HG02623 (cell line): Measurements from ENCODE around the gene SHD.

Experiments
- ATAC-seq: cut with Tn5 transposase; IDR thresholded peaks from one replicate; pipeline ENCODE4 v1.9.1; 2021; ENCODE audit warnings: moderate library complexity; ENCODE audit not compliant: unreplicated experiment

Gene SHD

GRCh38 chr19:4297901-4298809 lies 19.1 kb downstream of the SHD start:
- no peak for ATAC-seq

- no peak for ATAC-seq
These were observed 19.9 kb downstream of the SHD start for GRCh38 chr19:4298810-4299550.

DNA sequence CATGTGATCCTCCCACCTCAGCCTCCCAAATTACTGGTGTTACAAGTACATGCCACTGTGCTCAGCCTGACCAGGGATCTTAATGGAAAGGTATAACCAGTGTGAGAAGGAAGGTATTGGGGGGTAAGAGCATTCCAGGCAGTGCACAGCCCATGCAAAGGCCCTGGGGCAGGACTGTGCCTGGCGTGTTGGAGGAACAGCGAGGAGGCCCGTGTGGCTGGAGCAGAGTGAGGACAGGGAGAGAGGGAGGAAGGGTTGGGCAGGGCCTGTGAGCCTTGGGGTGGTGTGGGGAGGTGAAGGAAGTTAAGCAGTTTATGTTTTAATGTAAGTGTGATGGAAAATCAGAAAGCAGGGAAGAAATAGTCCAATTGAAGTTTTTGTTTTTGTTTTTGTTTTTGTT lies 21.5 kb downstream of the SHD start:
- ATAC-seq, result no peak

DNA sequence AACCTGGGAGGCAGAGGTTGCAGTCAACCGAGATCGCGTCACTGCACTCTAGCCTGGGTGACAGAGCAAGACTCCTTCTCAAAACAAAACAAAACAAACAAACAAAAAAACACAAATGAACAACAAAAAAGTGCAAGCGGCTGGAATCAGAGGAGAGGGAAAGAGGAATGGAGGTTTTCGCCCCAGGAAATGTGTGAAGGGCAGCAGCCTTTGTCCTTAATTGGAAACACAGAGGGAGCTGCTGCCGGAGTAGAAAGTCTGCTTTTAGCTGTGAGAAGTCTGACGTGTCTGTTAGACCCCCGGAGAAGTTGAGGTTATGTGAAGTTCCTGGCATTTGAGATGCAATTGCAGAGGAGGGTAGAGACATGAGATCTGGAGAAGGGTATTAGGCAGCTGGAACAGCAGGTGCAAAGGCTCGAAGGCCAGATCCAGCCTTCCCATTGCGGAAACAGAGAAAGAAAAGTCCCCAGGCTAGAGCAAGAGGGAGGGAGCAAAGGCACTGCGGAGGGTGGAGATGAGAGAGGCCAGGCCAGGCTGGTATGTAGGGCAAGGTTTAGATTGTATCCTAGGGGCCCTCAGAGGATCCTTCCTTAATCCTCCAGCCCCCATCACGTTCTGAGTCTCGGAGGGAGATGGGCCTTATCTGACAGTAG lies 22.6 kb downstream of the SHD start:
- ATAC-seq, result no peak

GRCh38 chr19:4302243-4302640 lies 23.2 kb downstream of the SHD start, which contains the start of gene TMIGD2:
Gene TMIGD2 (minus strand): TSS chr19:4302389. CDS start chr19:4302385, 4 bp downstream.
- no peak for ATAC-seq

GRCh38 chr19:4303819-4304537 lies 24.9 kb downstream of the SHD start:
- no peak for ATAC-seq

- no peak for ATAC-seq
These were observed 25.6 kb downstream of the SHD start, which contains the start of gene FSD1 for GRCh38 chr19:4304538-4305256. Gene FSD1 (plus strand): TSS chr19:4304598. CDS start chr19:4304747, 149 bp downstream.

GRCh38 chr19:4305257-4305612 lies 26.2 kb downstream of the SHD start:
- no peak for ATAC-seq

DNA sequence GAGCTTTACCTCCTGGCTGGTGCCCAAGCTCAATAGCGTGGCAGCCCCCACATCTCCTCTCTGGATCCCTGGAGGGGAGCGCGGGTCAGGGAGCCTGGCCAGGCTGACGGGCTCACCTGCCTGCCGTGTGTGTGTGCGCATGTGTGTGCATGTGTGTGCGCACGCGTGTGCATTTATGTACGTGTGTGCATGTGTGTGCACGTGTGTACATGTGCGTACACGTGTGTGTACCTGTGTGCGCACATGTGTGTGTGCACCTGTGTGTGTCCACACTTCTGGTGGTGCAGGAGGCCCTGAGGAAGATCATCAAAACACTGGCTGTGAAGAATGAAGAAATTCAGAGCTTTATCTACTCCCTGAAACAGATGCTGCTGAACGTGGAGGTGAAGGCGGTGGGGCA lies 26.6 kb downstream of the SHD start:
- ATAC-seq, result no peak

- ATAC-seq, result no peak
These were observed 31.4 kb downstream of the SHD start for GRCh38 chr19:4310247-4311121.

DNA sequence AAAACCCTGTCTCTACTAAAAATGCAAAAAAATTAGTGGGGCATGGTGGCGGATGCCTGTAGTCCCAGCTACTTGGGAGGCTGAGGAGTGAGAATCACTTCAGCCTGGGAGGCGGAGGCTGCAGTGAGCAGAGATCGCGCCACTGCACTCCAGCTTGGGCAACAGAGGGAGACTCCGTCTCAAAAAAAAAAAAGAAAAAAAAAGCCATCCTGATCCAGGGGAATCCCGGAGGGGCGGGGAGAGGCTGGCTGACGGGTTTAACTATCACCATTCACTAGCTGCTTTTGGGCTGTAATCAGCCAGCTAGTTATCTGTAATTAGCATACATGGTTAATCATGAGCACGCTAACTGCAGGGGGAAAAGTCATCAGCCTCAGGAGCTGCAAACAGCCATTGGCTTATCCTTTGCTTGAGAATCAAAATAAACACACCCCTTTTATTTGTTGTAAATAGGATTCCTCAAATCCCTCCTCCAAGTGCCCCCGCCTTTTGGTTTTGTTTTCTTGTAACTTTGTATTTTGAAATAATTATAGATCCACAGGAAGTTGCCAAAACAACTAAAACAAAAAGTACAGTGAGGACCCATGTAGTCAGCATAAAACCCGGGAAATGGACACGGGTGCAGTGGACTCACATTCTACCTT lies 34.9 kb downstream of the SHD start:
- ATAC-seq, result no peak

- no peak for ATAC-seq
These were observed 37.9 kb downstream of the SHD start for GRCh38 chr19:4316956-4317355.

DNA sequence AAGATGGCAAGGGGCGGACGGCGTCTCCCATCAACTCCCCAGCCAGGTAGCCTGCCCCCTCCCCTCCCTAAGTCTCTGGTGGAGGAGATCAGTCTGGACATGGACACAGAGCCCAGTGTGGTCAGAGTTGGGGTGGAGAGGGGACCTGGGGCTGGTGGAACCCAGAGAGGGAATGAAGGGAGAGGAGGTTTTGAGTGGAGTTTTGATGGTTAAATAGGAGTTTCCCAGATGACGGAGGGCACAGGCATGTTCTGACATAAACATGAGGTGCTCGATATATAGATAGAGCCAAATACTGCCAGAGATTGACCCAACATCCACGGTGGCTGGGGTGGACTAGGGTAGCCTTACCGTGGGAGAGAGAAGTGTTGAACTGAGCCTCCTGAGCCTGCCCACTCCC lies 39.4 kb downstream of the SHD start:
- no peak for ATAC-seq

DNA sequence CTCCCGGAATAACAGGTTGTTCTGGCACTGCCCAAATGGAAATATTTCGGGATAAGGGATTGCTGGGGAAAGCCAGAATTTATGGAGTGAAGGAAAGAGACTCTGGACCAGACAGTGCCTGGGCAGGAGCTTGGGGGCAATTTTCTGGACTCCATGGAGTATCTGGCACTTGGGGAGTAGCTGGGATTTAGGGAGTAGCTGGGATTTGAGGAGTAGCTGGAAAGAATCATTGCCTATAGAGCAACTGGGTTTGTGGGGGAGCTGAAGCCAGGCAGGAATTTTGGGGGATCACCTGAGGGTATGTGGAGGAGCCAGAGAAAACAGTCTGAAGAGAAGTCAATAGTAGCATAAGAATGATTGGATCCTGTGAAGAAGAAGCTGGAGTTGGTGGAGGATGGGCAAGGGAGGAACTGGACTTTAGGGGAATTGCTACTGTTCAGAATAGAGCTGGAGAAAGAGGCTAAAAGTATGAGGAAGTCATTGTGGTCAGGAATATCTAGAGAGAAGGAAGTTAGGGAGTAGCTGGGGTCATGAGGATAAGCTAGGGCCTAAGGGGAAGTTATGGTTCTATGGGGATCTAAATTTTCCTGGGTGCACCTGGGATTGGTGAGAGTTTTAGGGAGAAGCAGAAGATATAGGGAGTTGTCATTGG lies 40.1 kb downstream of the SHD start:
- no peak for ATAC-seq

GRCh38 chr19:4320419-4320818 lies 41.4 kb downstream of the SHD start:
- ATAC-seq, result no peak

DNA sequence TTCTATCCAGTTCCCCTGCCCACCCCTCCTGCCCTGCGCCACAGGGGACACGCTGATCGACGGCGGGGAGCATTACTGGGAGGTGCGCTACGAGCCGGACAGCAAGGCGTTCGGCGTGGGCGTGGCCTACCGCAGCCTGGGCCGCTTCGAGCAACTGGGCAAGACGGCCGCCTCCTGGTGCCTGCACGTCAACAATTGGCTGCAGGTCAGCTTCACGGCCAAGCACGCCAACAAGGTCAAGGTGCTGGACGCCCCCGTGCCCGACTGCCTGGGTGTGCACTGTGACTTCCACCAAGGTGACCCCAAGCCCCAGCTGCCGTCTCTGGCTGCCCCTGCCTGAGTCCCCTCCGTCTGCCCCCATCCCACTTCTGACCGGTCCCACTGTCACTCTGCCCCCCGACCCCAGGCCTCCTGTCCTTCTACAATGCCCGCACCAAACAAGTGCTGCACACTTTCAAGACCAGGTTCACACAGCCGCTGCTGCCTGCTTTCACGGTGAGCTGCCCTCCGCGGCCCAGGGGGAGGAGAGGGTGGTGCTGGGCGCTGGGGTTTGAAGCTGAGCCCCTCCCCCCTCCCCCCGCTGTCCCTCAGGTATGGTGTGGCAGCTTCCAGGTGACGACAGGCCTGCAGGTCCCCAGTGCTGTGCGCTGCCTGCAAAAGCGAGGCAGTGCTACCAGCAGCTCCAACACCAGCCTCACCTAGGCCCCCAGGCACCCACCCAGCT lies 44.0 kb downstream of the SHD start:
- no peak for ATAC-seq

DNA sequence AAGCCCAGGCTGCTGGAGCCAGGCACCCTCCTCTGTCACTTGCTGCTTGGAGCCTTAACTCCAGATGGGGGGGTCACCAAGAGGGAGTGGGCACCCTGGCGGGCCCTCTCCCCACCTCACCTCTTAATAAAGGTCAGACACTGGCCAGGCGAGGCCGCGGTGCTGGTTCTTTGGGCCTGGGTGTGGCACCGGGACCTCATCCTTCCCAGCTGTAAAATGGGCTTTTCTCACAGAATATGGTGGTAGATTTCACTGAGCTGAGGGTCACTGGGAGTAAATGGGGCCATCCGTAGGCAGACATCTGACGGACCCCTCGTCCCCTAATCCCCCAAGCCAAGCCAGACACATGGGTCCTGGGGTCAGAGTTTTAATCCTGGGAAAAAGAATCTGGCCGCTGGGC lies 44.6 kb downstream of the SHD start:
- ATAC-seq, result no peak

- no peak for ATAC-seq
These were observed 45.2 kb downstream of the SHD start for GRCh38 chr19:4324228-4324627.
